Adipocyte (in vitro differentiated cells): ENCODE data around the gene ENO3.
A peak's percentile ranks its signal among the peaks of the same experiment; 100 is the strongest.
"Not testable (repeated sequence)": the region's sequence is repeated elsewhere in the genome, so short reads cannot be mapped to it uniquely, and the experiment has no call there.

ENCODE experiments used
- DNase-seq: peaks from one replicate; pipeline ENCODE4 v3.0.0-alpha.2; 2015; ENCODE audit warnings: low read depth
- H3K27me3 ChIP-seq: replicated peaks from 2 replicates; pipeline ENCODE4 v1.7.0; 2013; ENCODE audit warnings: mild to moderate bottlenecking, low read length, moderate library complexity; ENCODE audit not compliant: control insufficient read depth, insufficient read depth
- H3K36me3 ChIP-seq: 2 replicates; pipeline ENCODE4 v1.7.0; 2013; ENCODE audit warnings: low read length, mild to moderate bottlenecking, moderate library complexity; ENCODE audit not compliant: control insufficient read depth, insufficient read depth, severe bottlenecking
- H3K4me1 ChIP-seq: 2 replicates; pipeline ENCODE4 v1.7.0; 2013; ENCODE audit warnings: mild to moderate bottlenecking, low read length, moderate library complexity; ENCODE audit not compliant: control insufficient read depth, insufficient read depth
- H3K4me3 ChIP-seq: 2 replicates; pipeline ENCODE4 v1.7.0; 2013; ENCODE audit warnings: mild to moderate bottlenecking, low read length, moderate library complexity
- H3K9ac ChIP-seq: 2 replicates; pipeline ENCODE4 v1.7.0; 2013; ENCODE audit warnings: mild to moderate bottlenecking, low read length, moderate library complexity
- H3K9me3 ChIP-seq: 2 replicates; pipeline ENCODE4 v1.7.0; 2013; ENCODE audit warnings: mild to moderate bottlenecking, low read length, moderate library complexity; ENCODE audit not compliant: control insufficient read depth

The ENO3 gene

GRCh38 chr17:4950746-4951204, at the start of gene ENO3:
Gene ENO3, plus strand, starts transcription at chr17:4951119. Its CDS starts 711 bp downstream, at chr17:4951830.
- peaks cover 35% of the 10 kb centered on the region for H3K4me1 ChIP-seq
- no peak for DNase-seq
- no peaks in the 10 kb centered on the region for H3K27me3 ChIP-seq
- peaks cover 10% of the 10 kb centered on the region for H3K36me3 ChIP-seq
- no peaks in the 10 kb centered on the region for H3K9me3 ChIP-seq
- peak within 1 kb of the TSS; percentile 87 for H3K9ac ChIP-seq
- peak within 1 kb of the TSS; percentile 77 for H3K4me3 ChIP-seq

- Histone ChIP-seq H3K36me3 (no peaks in the 10 kb centered on the region), H3K4me3 (no peak overlapping the region), H3K9ac (no peak overlapping the region), H3K9me3 (no peaks in the 10 kb centered on the region), H3K4me1 (peaks cover 6% of the 10 kb centered on the region), H3K27me3 (peaks cover 10% of the 10 kb centered on the region)
- DNase-seq: peak; percentile 24
Observed at GRCh38 chr17:4901648-4902344, 49.1 kb upstream of the ENO3 start.

- no peak overlapping the region for H3K4me3 ChIP-seq
- no peaks in the 10 kb centered on the region for H3K36me3 ChIP-seq
- DNase-seq: no peak
Observed at GRCh38 chr17:4902540-4902939, 48.4 kb upstream of the ENO3 start.

GRCh38 chr17:4903051-4903818, 47.7 kb upstream of the ENO3 start, which contains the start of gene CHRNE:
Gene CHRNE, minus strand, starts transcription at chr17:4903098. Its CDS starts 35 bp downstream, at chr17:4903063.
- Histone ChIP-seq H3K4me3 (no peak within 1 kb of the TSS), H3K27me3 (peaks cover 10% of the 10 kb centered on the region)

More at GRCh38 chr17:4902540-4902939, 48.4 kb upstream of the ENO3 start:
- Histone ChIP-seq H3K9me3 (no peaks in the 10 kb centered on the region), H3K4me1 (peaks cover 6% of the 10 kb centered on the region), H3K9ac (no peak overlapping the region), H3K27me3 (peaks cover 10% of the 10 kb centered on the region)

GRCh38 chr17:4906642-4907041, 44.3 kb upstream of the ENO3 start:
- not testable (repeated sequence) for DNase-seq, H3K36me3 ChIP-seq, H3K4me3 ChIP-seq, H3K9ac ChIP-seq, H3K9me3 ChIP-seq
- Histone ChIP-seq H3K27me3 (peaks cover 10% of the 10 kb centered on the region), H3K4me1 (peaks cover 13% of the 10 kb centered on the region)

More at GRCh38 chr17:4903051-4903818, 47.7 kb upstream of the ENO3 start, which contains the start of gene CHRNE:
- Histone ChIP-seq H3K9me3 (no peaks in the 10 kb centered on the region), H3K4me1 (peaks cover 6% of the 10 kb centered on the region), H3K36me3 (no peaks in the 10 kb centered on the region), H3K9ac (no peak within 1 kb of the TSS)
- peak; percentile 90 for DNase-seq

- peaks cover 13% of the 10 kb centered on the region for H3K4me1 ChIP-seq
- H3K9me3 ChIP-seq: no peaks in the 10 kb centered on the region
- H3K4me3 ChIP-seq: no peak overlapping the region
- H3K36me3 ChIP-seq: no peaks in the 10 kb centered on the region
- DNase-seq: no peak
- peaks cover 10% of the 10 kb centered on the region for H3K27me3 ChIP-seq
- peak overlapping the region; percentile 70 for H3K9ac ChIP-seq
Observed at GRCh38 chr17:4908301-4908700, 42.6 kb upstream of the ENO3 start.

- DNase-seq: peak; percentile 89
- Histone ChIP-seq H3K9ac (peak overlapping the region; percentile 70), H3K4me3 (no peak overlapping the region), H3K4me1 (peaks cover 14% of the 10 kb centered on the region), H3K27me3 (peaks cover 10% of the 10 kb centered on the region), H3K36me3 (no peaks in the 10 kb centered on the region), H3K9me3 (no peaks in the 10 kb centered on the region)
Observed at GRCh38 chr17:4908711-4909496, 42.0 kb upstream of the ENO3 start.

- Histone ChIP-seq H3K36me3 (no peaks in the 10 kb centered on the region), H3K27me3 (no peaks in the 10 kb centered on the region), H3K4me3 (no peak overlapping the region), H3K9ac (no peak overlapping the region), H3K9me3 (no peaks in the 10 kb centered on the region), H3K4me1 (peaks cover 8% of the 10 kb centered on the region)
- peak; percentile 27 for DNase-seq
Observed at GRCh38 chr17:4913994-4914393, 36.9 kb upstream of the ENO3 start.

GRCh38 chr17:4914551-4914950, 36.4 kb upstream of the ENO3 start:
- H3K36me3 ChIP-seq, H3K27me3 ChIP-seq, H3K4me3 ChIP-seq, DNase-seq, H3K4me1 ChIP-seq, H3K9me3 ChIP-seq, H3K9ac ChIP-seq: not testable (repeated sequence)

- peak overlapping the region; percentile 59 for H3K9ac ChIP-seq
Observed at GRCh38 chr17:4919511-4920047, 31.3 kb upstream of the ENO3 start.

More at GRCh38 chr17:4919511-4920047, 31.3 kb upstream of the ENO3 start:
- Histone ChIP-seq H3K4me1 (peaks cover 20% of the 10 kb centered on the region), H3K27me3 (no peaks in the 10 kb centered on the region), H3K9me3 (no peaks in the 10 kb centered on the region), H3K4me3 (peak overlapping the region; percentile 35), H3K36me3 (no peaks in the 10 kb centered on the region)
- no peak for DNase-seq
